Keratinocyte (primary cell): ENCODE measurements around the gene RGS7BP.

Source experiments
- EZH2 ChIP-seq: IDR thresholded peaks from one replicate; pipeline ENCODE4 v1.6.1; 2012; ENCODE audit warnings: inconsistent platforms, mild to moderate bottlenecking, low read length, moderate library complexity
- TF ChIP-seq, protein P1 (sequence below), 3 experiments: IDR thresholded peaks in 1 of 3; conservative IDR thresholded peaks in 1 of 3; optimal IDR thresholded peaks in 1 of 3; 2 replicates in 2 of 3; 3 replicates in 1 of 3; pipeline versions ENCODE3 to v1.5.1; 2011; ENCODE audit warnings: low read length in 3 of 3, mild to moderate bottlenecking in 3 of 3, moderate library complexity in 2 of 3, control low read depth in 1 of 3, inconsistent platforms in 1 of 3; ENCODE audit not compliant: insufficient read depth in 2 of 3; ENCODE audit errors: extremely low read depth in 1 of 3

DNA sequence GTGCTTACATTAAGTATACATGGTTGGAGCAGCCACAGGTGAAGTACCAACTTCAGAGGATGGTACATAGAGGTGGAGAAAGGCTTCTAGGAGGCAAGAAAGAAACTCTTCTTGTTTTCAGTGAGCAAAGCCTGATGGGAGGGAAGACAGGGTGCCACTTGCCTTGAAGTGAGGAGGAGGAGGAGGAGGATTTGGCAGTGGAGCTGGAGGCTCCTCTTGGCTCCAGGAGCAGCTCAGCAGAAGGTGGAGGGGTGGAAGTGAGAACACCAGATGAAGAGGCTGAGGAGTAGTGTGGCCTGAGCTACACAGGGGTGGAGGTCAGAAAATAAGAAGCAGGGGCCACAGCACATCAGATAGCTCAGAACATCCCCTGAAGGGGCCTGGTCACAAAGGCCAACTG, 93.4 kb downstream of the RGS7BP start:
- TF ChIP-seq, protein P1, sequence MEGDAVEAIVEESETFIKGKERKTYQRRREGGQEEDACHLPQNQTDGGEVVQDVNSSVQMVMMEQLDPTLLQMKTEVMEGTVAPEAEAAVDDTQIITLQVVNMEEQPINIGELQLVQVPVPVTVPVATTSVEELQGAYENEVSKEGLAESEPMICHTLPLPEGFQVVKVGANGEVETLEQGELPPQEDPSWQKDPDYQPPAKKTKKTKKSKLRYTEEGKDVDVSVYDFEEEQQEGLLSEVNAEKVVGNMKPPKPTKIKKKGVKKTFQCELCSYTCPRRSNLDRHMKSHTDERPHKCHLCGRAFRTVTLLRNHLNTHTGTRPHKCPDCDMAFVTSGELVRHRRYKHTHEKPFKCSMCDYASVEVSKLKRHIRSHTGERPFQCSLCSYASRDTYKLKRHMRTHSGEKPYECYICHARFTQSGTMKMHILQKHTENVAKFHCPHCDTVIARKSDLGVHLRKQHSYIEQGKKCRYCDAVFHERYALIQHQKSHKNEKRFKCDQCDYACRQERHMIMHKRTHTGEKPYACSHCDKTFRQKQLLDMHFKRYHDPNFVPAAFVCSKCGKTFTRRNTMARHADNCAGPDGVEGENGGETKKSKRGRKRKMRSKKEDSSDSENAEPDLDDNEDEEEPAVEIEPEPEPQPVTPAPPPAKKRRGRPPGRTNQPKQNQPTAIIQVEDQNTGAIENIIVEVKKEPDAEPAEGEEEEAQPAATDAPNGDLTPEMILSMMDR (optimal IDR thresholded peaks at IDR 0.05 in 1 of 3, IDR thresholded peaks at IDR 0.05 in 1 of 3, conservative IDR thresholded peaks at IDR 0.05 in 1 of 3; ENCODE audit: extremely low read depth in 1 of 3, insufficient read depth in 2 of 3, low read length in 3 of 3) = no peak
- TF ChIP-seq EZH2 = no peak
